ENCODE results near the gene CDHR3.

DNA sequence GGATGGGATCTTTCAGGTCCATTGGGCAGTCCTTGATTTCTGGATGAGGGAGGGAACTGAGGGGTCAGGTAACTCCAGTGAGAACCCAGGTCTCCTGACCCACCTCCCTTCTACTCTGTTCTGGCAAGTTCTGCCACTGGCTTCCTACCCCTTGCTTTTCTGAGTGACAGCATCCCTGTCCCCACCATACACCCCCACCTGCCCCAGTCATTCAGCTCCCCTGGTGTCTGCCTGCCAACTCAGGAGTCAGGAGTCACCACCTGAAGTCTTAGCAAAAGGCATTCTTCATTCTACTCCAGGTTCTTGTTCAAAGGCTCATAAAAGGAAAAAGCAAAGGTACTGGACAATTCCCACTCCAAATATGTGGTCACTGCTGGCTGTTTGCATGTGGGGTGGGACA is 26.6 kb downstream of the CDHR3 start:
- TF ChIP-seq, protein P1, sequence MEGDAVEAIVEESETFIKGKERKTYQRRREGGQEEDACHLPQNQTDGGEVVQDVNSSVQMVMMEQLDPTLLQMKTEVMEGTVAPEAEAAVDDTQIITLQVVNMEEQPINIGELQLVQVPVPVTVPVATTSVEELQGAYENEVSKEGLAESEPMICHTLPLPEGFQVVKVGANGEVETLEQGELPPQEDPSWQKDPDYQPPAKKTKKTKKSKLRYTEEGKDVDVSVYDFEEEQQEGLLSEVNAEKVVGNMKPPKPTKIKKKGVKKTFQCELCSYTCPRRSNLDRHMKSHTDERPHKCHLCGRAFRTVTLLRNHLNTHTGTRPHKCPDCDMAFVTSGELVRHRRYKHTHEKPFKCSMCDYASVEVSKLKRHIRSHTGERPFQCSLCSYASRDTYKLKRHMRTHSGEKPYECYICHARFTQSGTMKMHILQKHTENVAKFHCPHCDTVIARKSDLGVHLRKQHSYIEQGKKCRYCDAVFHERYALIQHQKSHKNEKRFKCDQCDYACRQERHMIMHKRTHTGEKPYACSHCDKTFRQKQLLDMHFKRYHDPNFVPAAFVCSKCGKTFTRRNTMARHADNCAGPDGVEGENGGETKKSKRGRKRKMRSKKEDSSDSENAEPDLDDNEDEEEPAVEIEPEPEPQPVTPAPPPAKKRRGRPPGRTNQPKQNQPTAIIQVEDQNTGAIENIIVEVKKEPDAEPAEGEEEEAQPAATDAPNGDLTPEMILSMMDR (IDR thresholded peaks at IDR 0.05 in 2 of 3, conservative IDR thresholded peaks at IDR 0.05 in 1 of 3; ENCODE audit: control insufficient read depth in 2 of 3, extremely low read depth in 1 of 3, insufficient read depth in 1 of 3, low read depth in 3 of 3, low read length in 3 of 3) = no peak
- TF ChIP-seq, protein P2, sequence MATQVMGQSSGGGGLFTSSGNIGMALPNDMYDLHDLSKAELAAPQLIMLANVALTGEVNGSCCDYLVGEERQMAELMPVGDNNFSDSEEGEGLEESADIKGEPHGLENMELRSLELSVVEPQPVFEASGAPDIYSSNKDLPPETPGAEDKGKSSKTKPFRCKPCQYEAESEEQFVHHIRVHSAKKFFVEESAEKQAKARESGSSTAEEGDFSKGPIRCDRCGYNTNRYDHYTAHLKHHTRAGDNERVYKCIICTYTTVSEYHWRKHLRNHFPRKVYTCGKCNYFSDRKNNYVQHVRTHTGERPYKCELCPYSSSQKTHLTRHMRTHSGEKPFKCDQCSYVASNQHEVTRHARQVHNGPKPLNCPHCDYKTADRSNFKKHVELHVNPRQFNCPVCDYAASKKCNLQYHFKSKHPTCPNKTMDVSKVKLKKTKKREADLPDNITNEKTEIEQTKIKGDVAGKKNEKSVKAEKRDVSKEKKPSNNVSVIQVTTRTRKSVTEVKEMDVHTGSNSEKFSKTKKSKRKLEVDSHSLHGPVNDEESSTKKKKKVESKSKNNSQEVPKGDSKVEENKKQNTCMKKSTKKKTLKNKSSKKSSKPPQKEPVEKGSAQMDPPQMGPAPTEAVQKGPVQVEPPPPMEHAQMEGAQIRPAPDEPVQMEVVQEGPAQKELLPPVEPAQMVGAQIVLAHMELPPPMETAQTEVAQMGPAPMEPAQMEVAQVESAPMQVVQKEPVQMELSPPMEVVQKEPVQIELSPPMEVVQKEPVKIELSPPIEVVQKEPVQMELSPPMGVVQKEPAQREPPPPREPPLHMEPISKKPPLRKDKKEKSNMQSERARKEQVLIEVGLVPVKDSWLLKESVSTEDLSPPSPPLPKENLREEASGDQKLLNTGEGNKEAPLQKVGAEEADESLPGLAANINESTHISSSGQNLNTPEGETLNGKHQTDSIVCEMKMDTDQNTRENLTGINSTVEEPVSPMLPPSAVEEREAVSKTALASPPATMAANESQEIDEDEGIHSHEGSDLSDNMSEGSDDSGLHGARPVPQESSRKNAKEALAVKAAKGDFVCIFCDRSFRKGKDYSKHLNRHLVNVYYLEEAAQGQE (IDR thresholded peaks at IDR 0.05; ENCODE audit: low read depth, low read length) = no peak
- TF ChIP-seq PAX5 (IDR thresholded peaks at IDR 0.05; ENCODE audit: borderline replicate concordance, low read depth, low read length) (no peak), SIX5 (IDR thresholded peaks at IDR 0.05; ENCODE audit: low read depth, low read length, severe bottlenecking) (no peak), MXI1 (IDR thresholded peaks at IDR 0.05; ENCODE audit: low read depth, low read length) (no peak), ZSCAN29 (IDR thresholded peaks at IDR 0.05) (no peak), TAF1 (IDR thresholded peaks at IDR 0.05; ENCODE audit: borderline replicate concordance, low read depth, low read length) (no peak), CHD2 (IDR thresholded peaks at IDR 0.05; ENCODE audit: borderline replicate concordance, low read depth, low read length) (no peak), MYC (IDR thresholded peaks at IDR 0.05; ENCODE audit: insufficient read depth, insufficient read length, insufficient replicate concordance, low read length, severe bottlenecking) (no peak)

Data from GM12878 (cell line).